CD4-positive, CD25-positive, alpha-beta regulatory T cell (primary cell): ENCODE data around the gene C13orf46. TPM values are rescaled to one million over a fixed set of nuclear protein-coding genes. Genes with fewer than 3 reads are reported as not detected.

ENCODE experiments used
- ATAC-seq, 2 donors: fragments of 150-1000 bp; cut with Tn5 transposase; one replicate each; pipeline ENCODE4 v1.10.0; 2021; ENCODE audit warnings: low read depth in 2 of 2, moderate number of reproducible peaks in 2 of 2, moderate library complexity in 1 of 2
- DNase-seq, 3 donors: peaks; one replicate each; pipeline versions ENCODE4 v3.0.0 to v3.0.0-alpha.2; 2012 to 2022; ENCODE audit warnings: mixed read lengths in 1 of 3
- H3K27ac ChIP-seq: one replicate; pipeline ENCODE4 v1.7.0; 2013; ENCODE audit warnings: mild to moderate bottlenecking, low read length; ENCODE audit not compliant: insufficient read depth, poor library complexity, severe bottlenecking
- H3K27me3 ChIP-seq: one replicate; pipeline ENCODE4 v1.7.0; 2013; ENCODE audit warnings: low read length; ENCODE audit not compliant: control insufficient read depth, insufficient read depth
- H3K36me3 ChIP-seq: one replicate; pipeline ENCODE4 v1.7.0; 2013; ENCODE audit warnings: mild to moderate bottlenecking, low read length, moderate library complexity; ENCODE audit not compliant: control insufficient read depth, insufficient read depth
- H3K4me1 ChIP-seq: 2 replicates; pipeline ENCODE4 v1.7.0; 2013; ENCODE audit warnings: mild to moderate bottlenecking, low read length; ENCODE audit not compliant: insufficient read depth, control insufficient read depth, poor library complexity, severe bottlenecking
- H3K4me3 ChIP-seq: one replicate; pipeline ENCODE4 v1.7.0; 2013; ENCODE audit warnings: low read depth, mild to moderate bottlenecking, low read length, moderate library complexity
- H3K9me3 ChIP-seq, 2 experiments: 1 replicate in 1 of 2; 2 replicates in 1 of 2; pipeline ENCODE4 v1.7.0; 2013; ENCODE audit warnings: low read length in 2 of 2, mild to moderate bottlenecking in 1 of 2, moderate library complexity in 1 of 2; ENCODE audit not compliant: control insufficient read depth in 2 of 2
- H3K27ac Mint-ChIP-seq, 3 donors: one replicate each; pipeline ENCODE4 v1.8.0; 2020 to 2022; ENCODE audit warnings: mild to moderate bottlenecking in 3 of 3, mixed read lengths in 3 of 3, moderate library complexity in 2 of 3
- H3K27me3 Mint-ChIP-seq: one replicate; pipeline ENCODE4 v1.8.0; 2022; ENCODE audit warnings: mild to moderate bottlenecking, mixed read lengths
- H3K36me3 Mint-ChIP-seq: one replicate; pipeline ENCODE4 v1.8.0; 2020; ENCODE audit warnings: mixed read lengths
- H3K4me1 Mint-ChIP-seq, 4 donors: one replicate each; pipeline ENCODE4 v1.8.0; 2020 to 2022; ENCODE audit warnings: mixed read lengths in 4 of 4, mild to moderate bottlenecking in 1 of 4
- H3K4me3 Mint-ChIP-seq, 4 donors: one replicate each; pipeline ENCODE4 v1.8.0; 2020 to 2022; ENCODE audit warnings: mild to moderate bottlenecking in 4 of 4, mixed read lengths in 4 of 4, moderate library complexity in 3 of 4
- H3K9me3 Mint-ChIP-seq, 7 donors: one replicate each; pipeline ENCODE4 v1.8.0; 2020 to 2022; ENCODE audit warnings: mixed read lengths in 7 of 7, mild to moderate bottlenecking in 3 of 7, moderate library complexity in 2 of 7
- polyA plus RNA-seq, 4 donors: library from polyadenylated mRNA; unstranded; fragments of 300-500 nt; fragmentation: Illumina TruSeq; gene quantifications; one replicate each; pipeline ENCODE4 v1.2.3, GENCODE V29; 2021
- total RNA-seq: library from RNA; stranded (reverse); gene quantifications from one replicate; pipeline ENCODE4 v1.2.3, GENCODE V29; 2022

The C13orf46 gene
- total and polyA plus RNA-seq, 5 donors from 2014 or later, result 0.16 to 21.2 (median 0.55) TPM

- peak overlapping the region in 1 of 4 donors; percentile 39 for H3K4me3 Mint-ChIP-seq
- no peak for DNase-seq
Observed at GRCh38 chr13:113938716-113939115, 35.2 kb downstream of the C13orf46 start.

GRCh38 chr13:113938246-113938645 lies 35.6 kb downstream of the C13orf46 start:
- no peaks in the 10 kb centered on the region for H3K9me3 ChIP-seq
- Mint-ChIP-seq H3K4me3 (no peak overlapping the region), H3K9me3 (peaks cover 0 to 4% (median 0%) of the 10 kb centered on the region in 7 donors), H3K36me3 (no peaks in the 10 kb centered on the region), H3K4me1 (peaks cover 0 to 3% (median 0%) of the 10 kb centered on the region in 4 donors), H3K27me3 (peaks cover 5% of the 10 kb centered on the region), H3K27ac (peak overlapping the region in 1 of 3 donors; percentile 62)
- no peaks in the 10 kb centered on the region for H3K4me1 ChIP-seq
- H3K27me3 ChIP-seq, result no peaks in the 10 kb centered on the region
- H3K4me3 ChIP-seq, result no peak overlapping the region
- no peak overlapping the region for H3K27ac ChIP-seq
- H3K36me3 ChIP-seq, result no peaks in the 10 kb centered on the region
- DNase-seq (no peak), ATAC-seq (no peak)

More at GRCh38 chr13:113938716-113939115, 35.2 kb downstream of the C13orf46 start:
- no peak for ATAC-seq
- no peaks in the 10 kb centered on the region for H3K4me1 ChIP-seq
- Mint-ChIP-seq H3K27ac (peak overlapping the region in 1 of 3 donors; percentile 62), H3K36me3 (no peaks in the 10 kb centered on the region), H3K27me3 (peaks cover 5% of the 10 kb centered on the region), H3K4me1 (peaks cover 0 to 3% (median 0%) of the 10 kb centered on the region in 4 donors), H3K9me3 (peaks cover 0 to 3% (median 0%) of the 10 kb centered on the region in 7 donors)
- no peak overlapping the region for H3K4me3 ChIP-seq
- H3K27ac ChIP-seq, result no peak overlapping the region
- H3K27me3 ChIP-seq, result no peaks in the 10 kb centered on the region
- H3K9me3 ChIP-seq, result no peaks in the 10 kb centered on the region
- H3K36me3 ChIP-seq, result no peaks in the 10 kb centered on the region

GRCh38 chr13:113937527-113938180 lies 36.2 kb downstream of the C13orf46 start:
- Mint-ChIP-seq H3K4me1 (peaks cover 0 to 3% (median 0%) of the 10 kb centered on the region in 4 donors), H3K27ac (no peak overlapping the region), H3K4me3 (no peak overlapping the region), H3K27me3 (peaks cover 10% of the 10 kb centered on the region), H3K9me3 (peaks cover 0 to 5% (median 0%) of the 10 kb centered on the region in 7 donors), H3K36me3 (no peaks in the 10 kb centered on the region)
- Histone ChIP-seq H3K9me3 (no peaks in the 10 kb centered on the region), H3K4me1 (no peaks in the 10 kb centered on the region), H3K36me3 (no peaks in the 10 kb centered on the region), H3K27ac (no peak overlapping the region), H3K4me3 (no peak overlapping the region), H3K27me3 (no peaks in the 10 kb centered on the region)
- DNase-seq (no peak), ATAC-seq (no peak)

- Histone ChIP-seq H3K9me3 (no peaks in the 10 kb centered on the region), H3K4me3 (no peak overlapping the region), H3K4me1 (no peaks in the 10 kb centered on the region), H3K36me3 (no peaks in the 10 kb centered on the region), H3K27ac (no peak overlapping the region), H3K27me3 (no peaks in the 10 kb centered on the region)
- Mint-ChIP-seq H3K9me3 (peaks cover 0 to 5% (median 0%) of the 10 kb centered on the region in 7 donors), H3K27me3 (peaks cover 15% of the 10 kb centered on the region), H3K36me3 (no peaks in the 10 kb centered on the region), H3K4me3 (no peak overlapping the region), H3K4me1 (peaks cover 0 to 4% (median 1%) of the 10 kb centered on the region in 4 donors), H3K27ac (no peak overlapping the region)
- no peak for ATAC-seq
- no peak for DNase-seq
Observed at GRCh38 chr13:113937073-113937472, 36.8 kb downstream of the C13orf46 start.

- Histone ChIP-seq H3K4me3 (no peak overlapping the region), H3K27me3 (no peaks in the 10 kb centered on the region), H3K9me3 (no peaks in the 10 kb centered on the region), H3K27ac (no peak overlapping the region), H3K4me1 (no peaks in the 10 kb centered on the region), H3K36me3 (no peaks in the 10 kb centered on the region)
- DNase-seq (no peak), ATAC-seq (no peak)
- Mint-ChIP-seq H3K27me3 (peaks cover 17% of the 10 kb centered on the region), H3K4me1 (peaks cover 0 to 7% (median 1%) of the 10 kb centered on the region in 4 donors), H3K4me3 (peak overlapping the region in 1 of 4 donors; percentile 7), H3K9me3 (peaks cover 0 to 7% (median 0%) of the 10 kb centered on the region in 7 donors), H3K27ac (peak overlapping the region in 1 of 3 donors; percentile 58), H3K36me3 (no peaks in the 10 kb centered on the region)
Observed at GRCh38 chr13:113936166-113936965, 37.5 kb downstream of the C13orf46 start.

GRCh38 chr13:113935001-113935844 lies 38.7 kb downstream of the C13orf46 start:
- no peaks in the 10 kb centered on the region for H3K4me1 ChIP-seq
- Mint-ChIP-seq H3K4me1 (peaks cover 0 to 7% (median 3%) of the 10 kb centered on the region in 4 donors), H3K27me3 (peaks cover 17% of the 10 kb centered on the region), H3K27ac (peak overlapping the region in 1 of 3 donors; percentile 43), H3K4me3 (no peak overlapping the region), H3K9me3 (peaks cover 0 to 7% (median 0%) of the 10 kb centered on the region in 7 donors), H3K36me3 (no peaks in the 10 kb centered on the region)
- no peak overlapping the region for H3K27ac ChIP-seq
- no peaks in the 10 kb centered on the region for H3K9me3 ChIP-seq
- DNase-seq (no peak), ATAC-seq (no peak)
- H3K4me3 ChIP-seq, result no peak overlapping the region
- H3K36me3 ChIP-seq, result no peaks in the 10 kb centered on the region
- no peaks in the 10 kb centered on the region for H3K27me3 ChIP-seq

GRCh38 chr13:113934576-113934975 lies 39.3 kb downstream of the C13orf46 start:
- Mint-ChIP-seq H3K27me3 (peaks cover 17% of the 10 kb centered on the region), H3K9me3 (peaks cover 0 to 7% (median 0%) of the 10 kb centered on the region in 7 donors), H3K4me3 (no peak overlapping the region), H3K4me1 (peaks cover 0 to 7% (median 4%) of the 10 kb centered on the region in 4 donors), H3K36me3 (no peaks in the 10 kb centered on the region), H3K27ac (no peak overlapping the region)
- H3K4me1 ChIP-seq, result no peaks in the 10 kb centered on the region
- no peaks in the 10 kb centered on the region for H3K27me3 ChIP-seq
- H3K4me3 ChIP-seq, result no peak overlapping the region
- DNase-seq, result no peak
- ATAC-seq, result no peak
- H3K9me3 ChIP-seq, result no peaks in the 10 kb centered on the region
- no peak overlapping the region for H3K27ac ChIP-seq
- H3K36me3 ChIP-seq, result no peaks in the 10 kb centered on the region
